ENCODE results near the gene CLDN22.
"Not testable (repeated sequence)": the region's sequence is repeated elsewhere in the genome, so short reads cannot be mapped to it uniquely, and the experiment has no call there.

Gene CLDN22

GRCh38 chr4:183329954-183330742 lies 10.1 kb upstream of the CLDN22 start:
- no peak overlapping the region for H3K4me3 ChIP-seq (ENCODE audit: low read depth, low read length)
- TF ChIP-seq, protein P1, sequence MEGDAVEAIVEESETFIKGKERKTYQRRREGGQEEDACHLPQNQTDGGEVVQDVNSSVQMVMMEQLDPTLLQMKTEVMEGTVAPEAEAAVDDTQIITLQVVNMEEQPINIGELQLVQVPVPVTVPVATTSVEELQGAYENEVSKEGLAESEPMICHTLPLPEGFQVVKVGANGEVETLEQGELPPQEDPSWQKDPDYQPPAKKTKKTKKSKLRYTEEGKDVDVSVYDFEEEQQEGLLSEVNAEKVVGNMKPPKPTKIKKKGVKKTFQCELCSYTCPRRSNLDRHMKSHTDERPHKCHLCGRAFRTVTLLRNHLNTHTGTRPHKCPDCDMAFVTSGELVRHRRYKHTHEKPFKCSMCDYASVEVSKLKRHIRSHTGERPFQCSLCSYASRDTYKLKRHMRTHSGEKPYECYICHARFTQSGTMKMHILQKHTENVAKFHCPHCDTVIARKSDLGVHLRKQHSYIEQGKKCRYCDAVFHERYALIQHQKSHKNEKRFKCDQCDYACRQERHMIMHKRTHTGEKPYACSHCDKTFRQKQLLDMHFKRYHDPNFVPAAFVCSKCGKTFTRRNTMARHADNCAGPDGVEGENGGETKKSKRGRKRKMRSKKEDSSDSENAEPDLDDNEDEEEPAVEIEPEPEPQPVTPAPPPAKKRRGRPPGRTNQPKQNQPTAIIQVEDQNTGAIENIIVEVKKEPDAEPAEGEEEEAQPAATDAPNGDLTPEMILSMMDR (IDR thresholded peaks at IDR 0.05; ENCODE audit: borderline replicate concordance, insufficient read depth, low read depth, low read length) = no peak

DNA sequence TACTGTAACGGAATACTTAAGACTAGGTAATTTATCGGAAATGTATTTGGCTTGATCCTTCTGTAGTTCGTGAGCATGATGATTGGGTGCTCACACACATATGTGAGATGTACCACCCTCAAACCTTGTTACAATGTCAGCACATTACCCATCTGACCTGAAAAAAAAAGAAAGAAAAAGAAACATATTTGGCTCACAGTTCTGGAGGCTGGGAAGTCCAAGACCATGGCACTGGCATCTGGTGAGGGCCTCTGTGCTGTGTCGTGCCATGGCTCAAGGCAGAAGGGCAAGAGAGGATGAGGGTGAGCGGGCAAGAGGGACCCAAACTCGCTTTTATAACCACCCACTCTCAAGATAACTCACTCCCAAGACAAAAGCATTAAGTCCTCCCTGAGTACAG lies 9.2 kb upstream of the CLDN22 start:
- H3K4me3 ChIP-seq (ENCODE audit: low read depth, low read length) = no peak overlapping the region
- TF ChIP-seq, protein P1 (IDR thresholded peaks at IDR 0.05; ENCODE audit: borderline replicate concordance, insufficient read depth, low read depth, low read length) = no peak

GRCh38 chr4:183328832-183329231 lies 8.8 kb upstream of the CLDN22 start:
- TF ChIP-seq, protein P1 (IDR thresholded peaks at IDR 0.05; ENCODE audit: borderline replicate concordance, insufficient read depth, low read depth, low read length) = no peak
- no peak overlapping the region for H3K4me3 ChIP-seq (ENCODE audit: low read depth, low read length)

DNA sequence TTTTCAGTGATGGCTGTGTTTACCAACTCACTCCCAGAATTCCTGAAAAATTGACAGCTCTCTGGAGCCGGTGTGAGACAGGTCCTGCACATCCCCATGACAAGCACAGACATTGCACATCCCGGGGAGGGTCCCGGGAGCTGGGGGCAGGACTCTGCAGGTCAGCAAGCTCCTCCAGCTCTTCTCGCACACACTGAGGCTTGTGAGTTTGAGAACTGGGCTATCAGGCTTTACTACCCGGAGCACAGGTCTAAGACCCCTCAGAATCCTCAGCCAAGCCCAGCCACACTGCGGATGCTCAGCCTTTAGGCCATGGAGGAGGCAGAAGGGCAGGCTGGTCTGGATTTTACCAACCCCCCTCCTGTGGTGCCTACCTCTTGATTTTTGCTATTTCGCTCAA lies 7.8 kb upstream of the CLDN22 start:
- TF ChIP-seq, protein P1 (IDR thresholded peaks at IDR 0.05; ENCODE audit: borderline replicate concordance, insufficient read depth, low read depth, low read length) = no peak
- H3K4me3 ChIP-seq (ENCODE audit: low read depth, low read length) = no peak overlapping the region

DNA sequence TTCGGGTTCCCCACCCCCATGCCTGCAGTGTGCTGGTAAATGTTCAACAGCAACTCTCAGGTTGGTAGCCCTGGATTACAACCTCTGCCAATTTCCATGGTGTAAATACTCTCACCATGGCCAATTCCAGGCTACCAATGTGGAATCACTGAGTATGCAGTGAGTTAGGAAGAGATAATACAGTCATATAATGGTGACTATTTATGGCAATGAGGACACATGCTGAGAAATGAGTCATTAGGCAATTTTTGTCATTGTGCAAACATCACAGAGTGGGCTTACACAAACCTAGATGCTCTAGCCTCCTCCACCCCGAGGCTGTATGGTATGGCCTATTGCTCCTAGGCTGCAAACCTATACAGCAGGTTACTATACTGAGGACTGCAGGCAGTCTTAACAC lies 6.8 kb upstream of the CLDN22 start:
- no peak overlapping the region for H3K4me3 ChIP-seq (ENCODE audit: low read depth, low read length)
- TF ChIP-seq, protein P1 (IDR thresholded peaks at IDR 0.05; ENCODE audit: borderline replicate concordance, insufficient read depth, low read depth, low read length) = no peak

- not testable (repeated sequence) for H3K4me3 ChIP-seq (ENCODE audit: low read depth, low read length)
Observed at GRCh38 chr4:183326387-183326786, 6.3 kb upstream of the CLDN22 start.

DNA sequence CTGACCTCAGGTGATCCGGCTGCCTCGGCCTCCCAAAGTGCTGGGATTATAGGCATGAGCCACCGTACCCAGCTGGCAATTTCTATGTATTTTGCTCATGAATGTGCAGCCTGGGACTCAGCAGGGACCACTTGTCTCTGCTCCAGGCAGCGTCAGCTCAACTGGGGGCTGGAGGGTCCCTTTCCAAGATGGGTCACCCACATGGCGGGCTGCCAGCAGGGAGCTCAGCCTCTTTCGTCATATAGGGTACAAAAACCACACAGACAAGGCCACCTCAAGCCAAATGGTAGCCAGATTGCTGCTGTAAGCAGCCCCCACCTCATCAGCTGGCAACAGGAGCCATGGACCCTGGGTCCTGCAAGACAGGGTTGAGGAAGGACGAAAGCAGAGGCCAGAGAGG lies 4.5 kb upstream of the CLDN22 start:
- no peak overlapping the region for H3K4me3 ChIP-seq (ENCODE audit: low read depth, low read length)
- TF ChIP-seq, protein P1 (IDR thresholded peaks at IDR 0.05; ENCODE audit: borderline replicate concordance, insufficient read depth, low read depth, low read length) = no peak

- not testable (repeated sequence) for H3K4me3 ChIP-seq (ENCODE audit: low read depth, low read length)
Observed at GRCh38 chr4:183324056-183324455, 4.0 kb upstream of the CLDN22 start.

Measured in GM12875 (cell line).